DMS153 treated with DMSO at 0.1 percent for 48 hours (cell line): ENCODE results near the gene UQCR10.

Experiments
- DNase-seq: peaks from one replicate; lab custom pipeline; 2025; ENCODE audit not compliant: unreplicated experiment; lab: John Stamatoyannopoulos, UW

The UQCR10 gene

DNA sequence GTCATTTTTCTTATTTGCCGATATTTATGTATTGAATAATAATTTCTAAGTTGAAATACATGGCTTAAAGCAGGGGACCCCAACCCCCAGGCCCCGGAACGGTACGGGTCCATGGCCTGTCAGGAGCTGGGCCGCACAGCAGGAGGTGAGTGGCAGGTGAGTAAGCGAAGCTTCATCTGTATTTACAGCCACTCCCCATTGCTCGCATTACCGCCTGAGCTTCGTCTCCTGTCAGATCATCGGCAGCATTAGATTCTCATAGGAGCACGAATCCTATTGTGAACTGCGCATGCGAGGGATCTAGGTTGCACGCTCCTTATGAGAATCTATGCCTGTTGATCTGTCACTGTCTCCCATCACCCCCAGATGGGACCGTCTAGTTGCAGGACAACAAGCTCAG lies 4.9 kb upstream of the UQCR10 start:
- peak; percentile 20 for DNase-seq

DNA sequence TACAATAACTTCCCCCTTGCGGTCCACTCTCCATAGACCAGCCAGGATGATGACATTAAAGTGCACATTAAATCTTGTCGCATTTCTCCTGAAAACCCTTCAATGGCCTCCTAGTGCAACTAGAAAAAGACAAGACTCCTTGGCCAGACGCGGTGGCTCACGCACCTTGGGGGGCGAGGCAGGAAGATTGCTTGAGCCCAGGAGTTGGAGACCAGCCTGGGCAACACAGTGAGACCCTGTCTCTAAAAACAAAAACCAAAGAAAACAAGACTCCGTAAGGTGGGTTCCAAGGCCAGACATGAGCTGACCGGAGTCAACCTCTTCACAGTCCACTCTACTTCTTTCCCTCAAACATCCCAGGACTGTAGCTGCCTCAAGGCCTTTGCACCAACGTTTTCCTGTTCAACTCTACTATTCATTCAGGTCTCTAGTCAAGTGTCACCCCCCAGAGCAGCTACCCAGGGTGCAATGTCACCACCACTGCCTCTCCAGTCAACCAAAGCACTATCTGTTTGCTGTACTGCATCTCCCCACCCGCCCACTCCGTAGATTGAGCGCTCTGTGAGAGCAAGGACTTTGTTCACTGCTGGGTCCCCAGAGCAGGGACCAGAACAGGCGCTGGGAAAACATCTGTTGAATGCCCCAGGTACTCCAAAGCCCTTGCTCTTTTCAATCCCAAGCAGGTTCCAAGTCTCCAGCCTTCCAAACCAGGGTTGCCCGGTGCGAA lies 1.1 kb upstream of the UQCR10 start:
- DNase-seq = no peak

DNA sequence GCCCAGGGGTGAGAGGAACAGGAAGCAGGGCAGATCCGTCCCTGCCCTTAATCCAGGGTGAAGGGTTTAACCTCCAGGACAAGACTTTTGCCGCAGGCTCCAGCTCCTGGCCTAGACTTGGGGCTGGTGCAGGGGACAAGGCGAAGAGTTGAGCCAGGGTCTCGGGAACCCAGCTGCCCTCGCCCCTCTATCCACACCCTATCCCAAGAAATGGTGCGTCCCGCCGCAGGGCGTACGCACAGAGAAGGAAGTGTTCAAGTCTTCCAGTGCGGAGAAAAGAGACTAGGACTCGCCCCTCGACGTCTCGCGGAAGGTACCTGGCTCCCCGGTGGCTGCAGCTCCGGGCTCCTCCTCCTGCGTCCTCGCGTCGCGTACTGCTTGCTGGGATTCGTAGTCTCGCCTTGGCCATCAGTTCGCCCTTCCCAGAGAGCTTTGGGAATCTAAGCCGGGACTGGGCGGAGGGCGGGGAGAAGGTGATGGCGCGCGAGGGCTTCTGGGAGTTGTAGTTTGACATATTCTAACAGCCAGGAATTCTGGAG lies 468 bp upstream of the UQCR10 start, which contains the start of gene ZMAT5:
ZMAT5 (minus strand) TSS at position 376 of the 539 bp plus-strand sequence. CDS start 18,463 bp downstream, outside the sequence.
- peak; percentile 96 for DNase-seq

DNA sequence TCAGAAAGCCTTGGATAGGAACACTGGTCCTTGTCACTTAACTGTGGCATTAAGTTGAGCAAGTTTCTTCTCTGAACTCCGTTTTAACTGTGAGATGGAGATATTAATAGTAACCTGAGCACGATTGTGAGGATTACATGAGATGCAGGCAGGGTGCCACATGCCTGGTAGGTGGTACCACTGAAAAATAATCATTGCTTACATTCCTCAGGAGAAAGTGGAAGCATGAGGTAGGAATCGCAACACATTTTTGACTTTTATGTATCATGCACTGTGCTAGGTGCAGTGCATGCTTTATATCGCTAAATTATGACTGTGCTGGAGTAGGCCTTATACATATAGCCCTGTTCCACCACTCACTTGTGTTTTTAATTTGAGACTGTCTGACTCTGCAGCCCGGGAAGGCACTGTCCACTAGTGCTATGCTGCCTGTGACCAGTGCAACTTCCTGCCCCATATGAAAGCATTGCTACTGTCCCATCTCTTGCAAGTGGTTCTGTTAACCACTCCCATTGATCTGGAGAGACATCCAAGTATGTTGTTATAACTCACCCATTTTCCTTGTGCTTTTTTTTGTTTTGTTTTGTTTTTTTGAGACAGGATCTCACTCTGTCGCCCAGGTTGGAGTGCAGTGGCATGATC lies 1.0 kb downstream of the UQCR10 start:
- no peak for DNase-seq

DNA sequence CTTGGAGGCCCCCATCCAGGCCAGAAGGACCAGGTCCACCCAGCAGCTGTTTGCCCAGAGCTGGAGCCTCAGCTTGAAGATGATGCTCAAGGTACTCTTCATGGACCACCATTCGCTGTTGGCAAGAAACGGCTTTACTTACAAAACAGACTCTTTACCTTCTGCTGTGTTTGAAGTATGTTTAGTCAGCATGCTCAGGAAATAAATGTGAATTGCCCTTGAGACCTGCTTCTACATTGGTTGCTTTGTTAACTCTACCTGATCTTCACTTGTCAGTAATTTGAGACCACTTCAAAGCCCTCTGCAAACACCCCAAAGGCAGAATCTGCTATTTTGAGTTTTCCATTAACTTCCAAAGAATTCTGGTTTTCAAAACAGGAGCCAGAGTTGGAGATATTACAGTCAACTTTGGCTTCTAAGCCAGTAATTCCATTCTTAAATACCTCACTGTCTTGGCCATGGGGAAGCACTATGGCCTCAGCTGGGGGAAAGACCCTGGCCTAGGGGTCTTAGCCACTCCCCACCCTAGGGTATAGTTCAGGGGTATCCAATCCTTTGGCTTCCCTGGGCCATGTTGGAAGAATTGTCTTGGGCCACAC lies 2.7 kb downstream of the UQCR10 start:
- DNase-seq = no peak

DNA sequence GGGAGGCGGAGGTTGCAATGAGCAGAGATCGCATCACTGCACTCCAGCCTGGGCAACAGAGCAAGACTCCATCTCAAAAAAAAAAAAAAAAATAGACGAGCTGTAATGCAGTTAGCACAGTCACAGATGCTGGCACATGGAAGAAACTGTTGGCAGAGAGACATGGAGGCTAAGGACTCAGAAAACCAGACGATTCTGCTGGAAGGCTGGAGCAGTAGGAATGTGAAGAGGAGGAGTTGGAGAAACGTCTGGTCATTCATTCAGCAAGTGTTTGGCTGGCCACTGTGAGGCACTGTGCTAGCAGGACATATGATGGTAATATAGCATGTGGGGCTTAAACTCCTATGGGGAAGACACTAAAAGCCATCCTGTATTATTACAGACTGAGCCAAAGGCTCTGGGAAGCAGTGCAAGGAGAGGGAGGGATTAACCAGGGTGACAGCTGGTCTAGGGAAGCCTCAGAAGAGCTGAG lies 5.0 kb downstream of the UQCR10 start:
- peak; percentile 0 for DNase-seq

DNA sequence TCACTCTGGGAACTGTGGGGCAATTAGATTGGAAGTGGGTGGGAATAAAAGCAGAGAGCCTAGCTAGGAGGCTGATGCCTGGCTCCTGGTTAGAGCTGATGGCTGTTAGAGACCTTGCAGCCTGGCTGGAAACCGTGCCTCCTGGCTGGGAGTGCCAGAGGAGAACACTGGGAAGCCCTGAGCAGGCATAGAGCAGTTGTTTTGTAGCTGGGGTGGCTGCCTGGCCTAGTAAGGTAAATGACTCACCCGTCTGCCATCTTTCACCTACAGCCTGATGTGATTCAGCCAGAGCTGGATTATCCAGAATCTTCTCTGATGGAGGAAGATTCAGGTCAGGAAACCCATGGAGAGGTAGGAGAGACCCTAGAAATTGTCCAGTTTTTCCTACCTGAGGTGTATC lies 6.1 kb downstream of the UQCR10 start:
- DNase-seq = no peak

DNA sequence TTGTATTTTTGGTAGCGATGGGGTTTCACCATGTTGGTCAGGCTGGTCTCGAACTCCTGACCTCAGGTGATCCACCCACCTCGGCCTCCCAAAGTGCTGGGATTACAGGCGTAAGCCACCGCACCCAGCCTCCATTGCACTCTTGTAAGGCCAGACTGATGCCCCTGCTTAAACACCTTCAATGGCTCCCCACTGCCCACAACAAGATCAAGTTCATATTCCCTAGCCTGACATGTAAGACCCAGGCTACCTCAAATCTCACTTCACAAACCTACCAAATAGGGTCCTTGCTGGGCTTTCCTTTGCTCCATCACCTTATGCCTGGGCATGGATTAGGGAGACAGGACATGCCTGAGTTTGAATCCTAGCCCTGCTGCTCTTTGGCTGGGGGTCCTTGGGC lies 13.1 kb downstream of the UQCR10 start:
- DNase-seq = no peak

DNA sequence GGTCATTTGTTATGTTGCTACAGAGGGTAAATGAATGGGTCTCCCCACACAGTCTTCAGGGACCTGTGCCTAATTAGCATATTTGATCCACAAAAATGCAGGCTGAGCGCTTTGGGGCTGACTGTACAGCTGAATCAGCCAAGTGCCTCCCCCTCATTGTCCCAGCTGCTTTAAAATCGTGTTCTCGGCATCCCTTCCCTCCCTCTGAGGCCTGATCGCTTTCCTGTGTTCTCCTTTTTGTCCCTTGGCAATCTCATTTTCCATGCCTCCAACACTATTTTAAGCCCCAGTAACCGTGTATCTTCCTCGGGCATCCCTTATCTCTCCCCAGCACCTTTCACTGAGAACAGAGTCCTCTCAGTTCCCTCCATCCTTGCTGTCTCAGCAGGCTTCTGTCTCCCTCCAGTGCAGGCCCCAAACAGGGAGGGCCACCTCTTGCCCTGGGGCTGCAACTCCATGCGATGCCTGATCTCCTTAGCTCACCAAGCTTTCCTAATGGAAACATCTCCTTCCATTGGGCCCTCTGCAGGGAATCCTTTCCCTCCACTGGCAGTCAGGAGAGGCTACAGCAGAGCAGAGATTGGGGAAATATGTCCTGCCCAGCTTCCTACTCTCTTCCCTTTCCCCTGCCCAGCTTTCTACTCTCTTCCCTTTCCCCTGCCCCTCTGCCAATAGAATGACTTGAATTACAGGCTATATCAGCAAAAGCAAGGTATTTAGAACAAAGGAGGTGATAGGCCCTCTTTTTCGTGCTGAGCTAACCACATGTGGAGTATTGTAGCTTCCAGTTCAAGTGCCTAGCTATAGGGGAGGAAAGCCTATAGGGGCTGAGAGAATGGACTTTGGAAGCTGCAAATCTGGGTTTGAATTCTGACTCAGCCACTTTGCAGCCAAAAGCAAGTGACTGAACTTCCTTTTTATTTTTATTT lies 13.8 kb downstream of the UQCR10 start:
- no peak for DNase-seq

DNA sequence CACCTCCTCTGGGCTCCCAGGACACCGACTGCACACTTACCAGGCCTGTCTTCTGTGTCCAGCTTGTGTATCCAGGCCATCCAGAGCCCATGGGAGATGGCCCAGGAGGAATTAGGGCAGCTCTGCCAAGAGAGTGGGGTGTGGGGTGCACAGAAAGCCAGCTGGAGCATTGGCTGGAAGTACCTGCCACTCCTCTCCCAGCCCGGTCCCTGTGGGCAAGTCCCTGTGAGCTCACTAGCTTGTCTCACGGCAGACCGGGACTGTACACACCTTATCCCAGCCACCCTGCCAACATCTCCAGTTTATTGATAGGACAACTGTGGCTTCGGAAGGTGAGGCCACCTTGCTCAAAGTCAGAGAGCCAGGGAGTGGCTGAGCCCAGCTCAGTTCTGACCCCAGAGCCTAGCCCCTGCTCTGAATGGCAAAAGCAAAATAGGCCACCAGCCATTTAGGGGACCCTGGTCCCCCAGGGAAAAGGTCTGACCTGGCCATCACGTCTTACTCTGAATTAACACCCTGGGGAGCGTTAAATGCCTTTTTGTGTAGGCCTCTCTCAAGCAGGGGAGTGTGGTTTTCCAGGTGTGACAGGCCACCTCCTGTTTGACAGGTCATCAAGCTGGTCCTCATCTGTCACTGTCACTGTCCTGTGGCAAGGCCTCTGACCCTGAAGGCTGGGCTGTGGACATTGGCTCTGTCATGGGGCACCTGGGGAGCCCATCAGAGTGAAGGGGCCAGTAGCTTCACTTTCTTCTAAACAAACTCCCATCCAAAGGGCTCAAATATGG lies 15.1 kb downstream of the UQCR10 start:
- DNase-seq = no peak

DNA sequence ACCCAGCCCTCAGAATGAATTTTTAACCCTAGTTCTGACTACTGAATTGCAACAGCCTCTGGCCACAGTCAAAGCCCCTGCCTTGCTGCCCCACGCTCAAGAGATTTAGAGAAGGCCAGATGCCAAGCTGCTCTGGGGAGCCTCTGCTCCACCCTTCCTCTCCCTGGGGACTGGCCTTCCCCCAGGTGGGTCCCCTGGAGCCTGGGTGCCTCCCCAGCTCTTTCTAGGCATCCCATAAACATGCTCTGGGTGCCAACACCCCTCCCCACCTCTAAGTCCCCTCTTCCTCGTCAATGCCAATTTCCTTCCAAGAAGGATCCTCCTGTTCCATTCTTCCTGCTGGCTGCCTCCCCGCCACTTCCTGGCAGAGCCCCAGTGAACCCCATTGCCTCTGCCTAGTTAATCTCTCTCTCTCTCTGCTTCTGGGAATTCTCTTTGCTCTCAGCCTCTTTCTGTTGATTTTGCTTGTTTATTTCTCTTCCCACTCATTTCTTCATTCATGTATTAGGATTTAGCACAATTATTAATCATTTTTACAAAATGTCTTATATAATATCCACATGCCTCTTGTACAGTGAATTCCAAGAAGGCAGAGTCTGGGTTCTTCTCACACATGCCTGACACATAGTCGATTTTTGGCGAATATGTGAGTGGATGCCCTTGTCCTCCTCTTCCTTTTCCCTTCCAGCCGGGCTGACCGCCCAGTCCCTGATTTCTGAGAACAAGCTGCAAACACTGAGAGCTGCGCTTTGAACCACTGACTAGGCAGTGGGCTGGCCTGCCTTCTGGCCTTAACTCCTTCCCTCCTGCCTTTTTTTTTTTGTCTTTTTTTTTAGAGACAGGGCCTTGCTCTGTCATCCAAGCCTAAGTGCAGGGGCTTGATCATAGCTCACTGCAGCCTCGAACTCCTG lies 17.5 kb downstream of the UQCR10 start:
- no peak for DNase-seq

DNA sequence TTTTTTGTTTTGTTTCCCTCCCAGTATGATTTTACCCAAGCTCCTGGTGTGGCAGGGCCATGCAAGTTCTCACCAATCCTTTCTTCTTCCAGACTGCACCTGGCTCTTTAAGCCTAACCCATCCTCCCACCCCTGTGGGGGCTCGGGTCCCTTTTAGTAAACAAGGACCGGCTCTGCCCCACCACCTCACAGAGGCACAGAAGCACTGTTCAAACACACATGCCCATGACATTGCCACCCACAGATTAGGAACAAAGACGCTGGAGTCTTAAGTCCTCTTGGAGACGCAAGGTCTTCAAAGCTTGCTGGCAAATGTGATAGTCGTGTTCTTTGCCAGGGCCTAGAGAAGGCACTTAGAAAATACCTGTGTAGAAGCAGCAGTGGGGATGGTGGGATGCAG lies 18.9 kb downstream of the UQCR10 start:
- no peak for DNase-seq

DNA sequence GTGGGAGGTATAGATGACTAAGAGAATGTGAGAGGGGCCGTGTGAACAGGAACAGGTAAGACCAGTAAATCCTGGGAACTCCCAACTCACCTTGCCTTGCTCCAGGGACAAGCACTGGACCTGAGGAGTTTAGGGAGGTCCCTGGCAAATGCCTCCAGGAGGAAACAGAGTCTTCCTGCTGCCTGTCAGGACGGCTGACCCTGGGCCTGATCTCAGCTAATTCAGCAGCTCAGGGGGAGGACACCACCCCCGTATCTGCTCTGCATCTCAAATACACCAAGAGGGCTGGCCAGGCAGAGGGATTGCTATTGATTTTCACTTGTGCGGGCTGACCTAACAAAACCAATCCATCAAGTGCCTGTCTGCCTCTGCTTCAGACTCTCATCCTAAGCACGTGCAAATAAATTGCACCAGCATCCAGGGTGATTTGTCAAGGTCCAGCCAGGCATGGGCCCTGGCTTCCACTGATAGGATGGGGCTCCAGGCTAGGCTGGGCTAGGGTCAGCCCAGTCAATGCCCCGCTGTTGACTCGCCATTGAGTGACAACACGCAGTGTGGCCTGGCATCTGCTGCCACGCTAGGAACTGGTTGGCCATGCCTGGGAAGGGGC lies 20.3 kb downstream of the UQCR10 start:
- no peak for DNase-seq

DNA sequence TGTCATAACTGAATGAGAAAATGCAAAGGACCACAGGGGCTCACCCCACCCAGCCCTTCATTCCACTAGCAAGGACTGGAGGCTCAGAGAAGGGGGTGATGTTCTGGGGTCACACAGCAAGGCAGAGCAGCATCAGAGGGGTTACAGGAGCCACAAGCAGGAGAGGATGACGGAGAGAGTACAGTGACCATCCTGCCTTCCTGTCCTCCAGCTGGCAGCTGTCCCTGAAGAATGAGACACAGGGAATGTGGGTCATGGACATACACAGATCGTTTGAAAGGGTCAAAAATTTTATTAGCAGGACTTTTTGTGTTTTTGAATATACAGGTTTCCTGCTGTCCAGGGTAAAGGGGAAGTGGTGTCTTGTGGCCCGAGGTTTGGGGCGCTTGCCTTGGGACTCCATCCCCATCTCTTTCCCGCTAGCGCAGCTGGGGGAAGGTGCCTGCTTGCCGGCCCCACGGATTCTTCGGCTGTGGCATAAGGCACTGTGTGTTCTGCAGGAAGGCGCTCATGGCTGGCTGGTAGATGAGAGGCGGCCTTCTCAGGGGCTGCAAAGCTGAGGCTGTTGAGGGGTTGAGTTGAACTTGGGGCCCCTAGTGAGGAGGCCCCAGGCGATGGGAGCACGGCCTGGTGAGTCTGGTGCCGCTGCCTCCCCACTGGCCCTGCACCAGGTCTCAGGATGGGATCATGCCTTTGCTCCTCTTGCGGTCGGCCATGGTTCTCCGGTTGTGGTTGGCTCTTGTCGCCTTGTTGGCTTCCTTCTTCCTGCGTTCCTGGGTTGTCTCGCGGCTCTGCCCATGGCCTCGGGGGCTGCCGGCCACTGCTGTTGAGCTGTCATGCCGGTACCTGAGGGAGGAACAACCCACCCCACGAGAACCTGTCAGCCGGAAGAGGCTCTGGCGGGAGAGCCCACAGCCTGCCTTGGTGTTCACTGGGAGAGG lies 21.4 kb downstream of the UQCR10 start:
- DNase-seq = no peak

DNA sequence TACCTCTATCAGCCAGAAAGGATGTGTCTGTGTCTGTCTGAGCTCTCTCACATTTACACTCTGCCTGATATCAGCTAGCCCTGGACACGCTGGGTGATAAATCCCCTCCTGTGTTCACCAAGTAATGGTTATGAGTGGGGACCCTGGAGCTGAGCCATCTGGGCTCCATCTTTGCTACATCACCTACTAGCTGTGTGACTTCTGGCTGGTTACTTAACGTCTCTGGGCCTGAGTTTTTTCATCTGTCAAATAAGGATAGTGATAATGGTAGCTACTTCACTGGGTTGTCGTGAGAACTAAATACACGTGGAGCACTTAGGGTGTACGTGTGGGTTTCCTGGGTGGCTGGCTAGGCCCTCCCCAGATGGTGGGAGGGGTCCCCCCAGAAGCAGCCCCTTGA lies 22.9 kb downstream of the UQCR10 start:
- no peak for DNase-seq

DNA sequence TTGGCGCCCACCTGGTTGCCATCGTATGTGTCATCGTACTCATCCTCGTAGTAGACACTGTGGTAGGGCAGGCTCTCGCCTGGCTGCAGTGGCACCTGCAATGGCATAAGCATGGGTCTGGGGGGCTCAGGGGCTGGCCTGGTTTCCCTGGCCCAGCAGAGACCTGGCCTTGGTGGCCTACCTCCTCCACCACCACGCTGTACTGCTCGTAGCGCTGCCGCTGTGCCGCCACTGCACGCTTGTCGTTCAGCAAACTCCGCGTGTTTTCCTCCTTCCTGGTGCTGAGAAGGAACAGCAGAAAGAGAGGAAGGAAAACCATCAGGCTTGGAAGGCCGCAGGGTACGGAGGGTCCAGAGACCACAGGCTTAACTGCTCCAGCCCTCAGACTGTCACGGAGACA lies 26.2 kb downstream of the UQCR10 start:
- no peak for DNase-seq

DNA sequence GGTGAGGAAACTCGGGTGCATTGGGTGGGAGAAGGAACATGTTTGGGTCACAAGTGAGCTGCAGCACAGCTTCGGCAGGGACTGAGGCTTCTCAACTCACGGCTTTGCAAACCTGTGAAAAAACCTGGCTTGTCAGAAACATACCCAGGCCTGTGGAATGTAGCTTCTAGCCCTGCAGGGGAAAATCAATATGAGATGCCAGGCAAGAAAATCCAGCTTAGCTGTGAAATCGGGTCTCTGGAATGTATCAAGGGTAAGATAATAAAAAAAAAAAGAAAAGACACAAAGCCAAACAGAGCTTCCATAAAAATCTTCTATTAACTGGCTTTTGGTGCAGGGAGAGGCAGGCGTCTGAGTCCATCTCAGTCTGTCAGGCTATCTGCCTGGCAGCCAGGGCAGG lies 28.5 kb downstream of the UQCR10 start:
- no peak for DNase-seq

DNA sequence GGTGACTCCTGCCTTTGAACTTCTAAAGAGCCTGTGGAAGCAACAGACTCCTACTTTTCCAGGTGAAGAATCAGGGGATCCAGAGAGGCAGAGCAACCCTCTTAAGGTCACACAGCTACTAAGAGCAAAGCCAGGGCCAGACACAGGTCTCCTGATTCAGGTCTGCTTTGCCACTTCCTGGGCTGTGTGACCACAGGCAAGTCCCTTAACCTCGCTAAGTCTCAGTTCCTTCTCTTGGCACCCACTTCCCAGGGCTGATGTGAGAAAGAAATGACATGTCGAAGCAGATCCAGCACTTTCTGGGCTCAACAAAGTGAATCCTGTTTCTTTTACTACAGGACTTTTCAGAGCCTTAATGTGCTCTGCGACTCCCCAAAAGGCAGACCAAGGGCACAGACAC lies 30.2 kb downstream of the UQCR10 start:
- DNase-seq = no peak
